ENCODE data around the gene TMEM114. TPM values are rescaled to one million over a fixed set of nuclear protein-coding genes. Genes with fewer than 3 reads are reported as not detected.

TMEM114 gene
- total RNA-seq, 4 donors from 2014 or later, result not detected

- TF ChIP-seq, protein P1, sequence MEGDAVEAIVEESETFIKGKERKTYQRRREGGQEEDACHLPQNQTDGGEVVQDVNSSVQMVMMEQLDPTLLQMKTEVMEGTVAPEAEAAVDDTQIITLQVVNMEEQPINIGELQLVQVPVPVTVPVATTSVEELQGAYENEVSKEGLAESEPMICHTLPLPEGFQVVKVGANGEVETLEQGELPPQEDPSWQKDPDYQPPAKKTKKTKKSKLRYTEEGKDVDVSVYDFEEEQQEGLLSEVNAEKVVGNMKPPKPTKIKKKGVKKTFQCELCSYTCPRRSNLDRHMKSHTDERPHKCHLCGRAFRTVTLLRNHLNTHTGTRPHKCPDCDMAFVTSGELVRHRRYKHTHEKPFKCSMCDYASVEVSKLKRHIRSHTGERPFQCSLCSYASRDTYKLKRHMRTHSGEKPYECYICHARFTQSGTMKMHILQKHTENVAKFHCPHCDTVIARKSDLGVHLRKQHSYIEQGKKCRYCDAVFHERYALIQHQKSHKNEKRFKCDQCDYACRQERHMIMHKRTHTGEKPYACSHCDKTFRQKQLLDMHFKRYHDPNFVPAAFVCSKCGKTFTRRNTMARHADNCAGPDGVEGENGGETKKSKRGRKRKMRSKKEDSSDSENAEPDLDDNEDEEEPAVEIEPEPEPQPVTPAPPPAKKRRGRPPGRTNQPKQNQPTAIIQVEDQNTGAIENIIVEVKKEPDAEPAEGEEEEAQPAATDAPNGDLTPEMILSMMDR (IDR thresholded peaks at IDR 0.05; ENCODE audit: low read depth), result no peak
Observed at GRCh38 chr16:8621572-8622314, 31.4 kb upstream of the TMEM114 start, which contains the start of gene METTL22. Gene METTL22 (plus strand): TSS chr16:8621698. CDS start chr16:8625666, 3,968 bp downstream.

DNA sequence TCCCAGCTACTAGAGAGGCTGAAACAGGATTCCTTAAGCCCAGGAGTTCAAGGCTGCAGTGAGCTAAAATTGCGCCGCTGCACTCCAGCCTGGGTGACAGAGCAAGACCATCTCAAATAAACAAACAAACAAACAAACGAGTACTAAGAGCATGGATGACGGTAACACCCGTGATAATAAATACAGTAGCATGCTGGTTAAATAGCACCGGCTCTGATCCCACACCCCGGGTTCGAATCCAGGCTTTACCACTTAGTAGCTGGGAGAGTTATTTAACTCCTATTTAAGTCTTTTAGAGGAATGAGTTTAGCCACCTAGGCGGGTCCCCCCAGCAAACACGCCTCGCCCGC is 30.9 kb upstream of the TMEM114 start:
- TF ChIP-seq, protein P1 (IDR thresholded peaks at IDR 0.05; ENCODE audit: low read depth), result no peak

GRCh38 chr16:8620535-8620934 is 30.2 kb upstream of the TMEM114 start:
- TF ChIP-seq, protein P1 (IDR thresholded peaks at IDR 0.05; ENCODE audit: low read depth), result no peak

DNA sequence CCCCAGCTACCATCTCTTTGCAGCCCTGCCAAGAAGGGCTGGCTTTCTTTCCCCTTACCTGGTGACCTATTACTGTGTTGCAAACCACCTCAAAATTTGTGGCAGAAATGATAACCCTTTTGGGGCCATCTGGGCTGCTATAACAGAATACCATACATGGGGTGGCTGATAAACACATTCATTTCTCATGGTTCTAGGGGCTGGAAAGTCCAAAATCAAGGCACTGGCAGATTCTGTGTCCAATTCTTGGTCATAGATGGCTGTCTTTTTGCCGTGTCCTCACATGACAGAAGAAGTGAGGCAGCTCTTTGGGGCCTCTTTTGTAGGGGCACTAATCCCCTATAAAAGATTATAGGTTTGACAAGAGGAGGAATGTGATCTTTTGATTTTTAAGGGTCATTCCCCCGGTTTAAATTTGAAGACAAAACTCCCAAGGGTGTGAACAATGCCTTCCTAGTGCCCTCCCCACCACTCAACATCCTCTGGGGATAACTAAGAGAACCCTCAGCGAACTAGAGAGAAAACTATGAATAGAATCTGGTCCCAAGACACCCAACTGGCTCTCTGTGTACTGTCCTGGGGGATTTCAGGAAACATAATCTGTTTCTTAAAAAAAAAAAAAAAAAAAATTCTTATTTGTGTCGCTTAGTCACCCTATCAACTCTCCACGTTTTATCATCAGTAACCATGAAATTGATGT is 29.5 kb upstream of the TMEM114 start:
- TF ChIP-seq, protein P1 (IDR thresholded peaks at IDR 0.05; ENCODE audit: low read depth), result no peak

- TF ChIP-seq, protein P1 (IDR thresholded peaks at IDR 0.05; ENCODE audit: low read depth), result no peak
Observed at GRCh38 chr16:8614435-8615029, 24.2 kb upstream of the TMEM114 start.

GRCh38 chr16:8611886-8612600 is 21.7 kb upstream of the TMEM114 start:
- TF ChIP-seq, protein P1 (IDR thresholded peaks at IDR 0.05; ENCODE audit: low read depth), result no peak
